Naive B cell (primary cell): ENCODE data around the gene PRDM13. TPM values are rescaled to one million over a fixed set of nuclear protein-coding genes. Genes with fewer than 3 reads are reported as not detected.

ENCODE experiments used
- ATAC-seq, 2 donors: fragments of 150-1000 bp; cut with Tn5 transposase; 2 replicates each; pipeline ENCODE4 v1.10.0; 2021; ENCODE audit warnings: low read depth in 2 of 2, mild to moderate bottlenecking in 2 of 2, moderate library complexity in 2 of 2
- DNase-seq: peaks from one replicate; pipeline ENCODE4 v3.0.0; 2022
- H3K27ac Mint-ChIP-seq, 6 donors: one replicate each; pipeline ENCODE4 v1.8.0; 2020 to 2022; ENCODE audit warnings: mild to moderate bottlenecking in 6 of 6, mixed read lengths in 6 of 6, moderate library complexity in 5 of 6, inconsistent platforms in 2 of 6
- H3K27me3 Mint-ChIP-seq, 3 donors: one replicate each; pipeline ENCODE4 v1.8.0; 2021 to 2022; ENCODE audit warnings: mixed read lengths in 3 of 3, mild to moderate bottlenecking in 1 of 3
- H3K36me3 Mint-ChIP-seq, 2 donors: one replicate each; pipeline ENCODE4 v1.8.0; 2020 to 2022; ENCODE audit warnings: mixed read lengths in 2 of 2, inconsistent platforms in 1 of 2, mild to moderate bottlenecking in 1 of 2
- H3K4me1 Mint-ChIP-seq, 3 donors: one replicate each; pipeline ENCODE4 v1.8.0; 2020 to 2022; ENCODE audit warnings: mixed read lengths in 3 of 3, inconsistent platforms in 1 of 3, mild to moderate bottlenecking in 1 of 3, moderate library complexity in 1 of 3
- H3K4me3 Mint-ChIP-seq, 8 donors: one replicate each; pipeline ENCODE4 v1.8.0; 2020 to 2022; ENCODE audit warnings: mild to moderate bottlenecking in 8 of 8, mixed read lengths in 8 of 8, moderate library complexity in 8 of 8, inconsistent platforms in 2 of 8
- H3K9me3 Mint-ChIP-seq, 7 donors: one replicate each; pipeline ENCODE4 v1.8.0; 2020 to 2022; ENCODE audit warnings: mixed read lengths in 7 of 7, mild to moderate bottlenecking in 5 of 7, inconsistent platforms in 2 of 7, moderate library complexity in 1 of 7
- polyA plus RNA-seq, 6 donors: library from polyadenylated mRNA; unstranded; fragments of 300-500 nt; fragmentation: Illumina TruSeq; gene quantifications; one replicate each; pipeline ENCODE4 v1.2.3, GENCODE V29; 2021; ENCODE audit warnings: low read depth in 6 of 6

Gene PRDM13
- not detected for polyA plus RNA-seq

GRCh38 chr6:99606656-99607415, at the start of gene PRDM13:
Gene PRDM13 (plus strand): TSS chr6:99606833. CDS start chr6:99607035, 202 bp downstream.
- Mint-ChIP-seq H3K36me3 (peaks cover 0 to 9% of the 10 kb centered on the region in 2 donors), H3K4me1 (peaks cover 9 to 41% (median 32%) of the 10 kb centered on the region in 3 donors), H3K27me3 (peaks cover 79 to 93% (median 84%) of the 10 kb centered on the region in 3 donors), H3K9me3 (peaks cover 0 to 35% (median 11%) of the 10 kb centered on the region in 7 donors), H3K27ac (peak within 1 kb of the TSS in 5 of 6 donors; percentile 65 to 94 (median 88)), H3K4me3 (peak within 1 kb of the TSS in 5 of 8 donors; percentile 47 to 81 (median 75))
- ATAC-seq (no peak), DNase-seq (no peak)

DNA sequence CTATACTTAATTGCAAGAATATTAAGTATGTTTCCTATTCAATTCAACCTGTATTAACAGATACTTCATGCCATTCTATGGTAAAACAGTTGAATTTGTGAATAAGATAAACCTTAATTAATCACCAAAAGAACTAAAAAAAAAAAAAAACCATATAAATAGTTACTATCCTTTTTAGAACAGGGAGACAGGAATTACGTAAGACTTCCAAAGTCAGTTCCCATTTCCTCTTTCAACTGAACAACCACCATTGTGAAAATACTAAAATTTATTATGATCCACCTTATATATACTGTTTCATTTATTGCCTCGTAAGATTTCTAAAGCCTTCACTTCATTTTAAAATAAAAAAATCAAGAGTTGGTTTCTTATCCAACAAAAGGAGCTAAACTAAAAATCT, 47.6 kb upstream of the PRDM13 start:
- Mint-ChIP-seq H3K4me1 (peaks cover 5 to 8% (median 6%) of the 10 kb centered on the region in 3 donors), H3K36me3 (peaks cover 25 to 30% of the 10 kb centered on the region in 2 donors), H3K9me3 (peaks cover 0 to 4% (median 0%) of the 10 kb centered on the region in 7 donors), H3K4me3 (no peak overlapping the region), H3K27me3 (no peaks in the 10 kb centered on the region), H3K27ac (no peak overlapping the region)
- ATAC-seq (no peak), DNase-seq (no peak)

DNA sequence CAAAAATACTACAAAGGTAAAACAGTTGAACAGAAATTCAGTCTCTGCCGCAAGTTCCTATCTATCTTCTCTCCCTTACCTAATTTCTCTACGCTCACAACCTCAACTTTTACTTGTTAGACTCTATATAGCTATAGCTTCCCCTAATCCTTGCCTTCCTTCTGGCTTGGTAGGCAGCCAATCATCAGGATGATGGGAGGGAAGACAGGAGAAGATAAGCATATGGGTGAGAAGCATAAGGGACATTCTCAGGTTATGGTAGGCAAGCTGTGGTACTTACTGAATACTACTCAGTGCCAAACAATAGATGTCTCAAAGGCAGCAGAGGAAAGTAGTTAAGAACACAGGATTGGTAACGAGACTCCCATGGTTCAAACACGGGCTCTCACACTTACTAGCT, 46.0 kb upstream of the PRDM13 start:
- peaks cover 17 to 18% of the 10 kb centered on the region in 2 donors for H3K36me3 Mint-ChIP-seq

GRCh38 chr6:99563056-99563723, 43.4 kb upstream of the PRDM13 start:
- DNase-seq = no peak
- peak overlapping the region in 1 of 6 donors; percentile 66 for H3K27ac Mint-ChIP-seq
- peaks cover 0 to under 1% of the 10 kb centered on the region in 2 donors for H3K36me3 Mint-ChIP-seq
- no peak for ATAC-seq
- peaks cover 17 to 27% (median 18%) of the 10 kb centered on the region in 3 donors for H3K4me1 Mint-ChIP-seq
- H3K27me3 Mint-ChIP-seq = no peaks in the 10 kb centered on the region
- no peaks in the 10 kb centered on the region for H3K9me3 Mint-ChIP-seq
- H3K4me3 Mint-ChIP-seq = no peak overlapping the region

More for the DNA sequence above, 46.0 kb upstream of the PRDM13 start:
- H3K27me3 Mint-ChIP-seq = no peaks in the 10 kb centered on the region
- peaks cover 5 to 11% (median 8%) of the 10 kb centered on the region in 3 donors for H3K4me1 Mint-ChIP-seq
- DNase-seq (no peak), ATAC-seq (no peak)
- H3K4me3 Mint-ChIP-seq = no peak overlapping the region
- H3K9me3 Mint-ChIP-seq = no peaks in the 10 kb centered on the region
- H3K27ac Mint-ChIP-seq = no peak overlapping the region

GRCh38 chr6:99568103-99568933, 38.3 kb upstream of the PRDM13 start, which contains the start of gene CCNC:
Gene CCNC (minus strand): TSS chr6:99568660. CDS start chr6:99568527, 133 bp downstream.
- ATAC-seq = peak; percentile 95
- Mint-ChIP-seq H3K4me3 (peak within 1 kb of the TSS; percentile 95 to 99 (median 98)), H3K36me3 (peaks cover 0 to 6% of the 10 kb centered on the region in 2 donors)

GRCh38 chr6:99573980-99574617, 32.5 kb upstream of the PRDM13 start:
- Mint-ChIP-seq H3K36me3 (no peaks in the 10 kb centered on the region), H3K4me3 (no peak overlapping the region), H3K9me3 (peaks cover 0 to 2% (median 0%) of the 10 kb centered on the region in 7 donors), H3K27ac (no peak overlapping the region), H3K4me1 (no peaks in the 10 kb centered on the region), H3K27me3 (peaks cover 27 to 48% (median 48%) of the 10 kb centered on the region in 3 donors)
- ATAC-seq = no peak
- no peak for DNase-seq

More at GRCh38 chr6:99568103-99568933, 38.3 kb upstream of the PRDM13 start, which contains the start of gene CCNC:
- H3K9me3 Mint-ChIP-seq = peaks cover 0 to 2% (median 0%) of the 10 kb centered on the region in 7 donors
- peak within 1 kb of the TSS; percentile 92 to 99 (median 96) for H3K27ac Mint-ChIP-seq
- H3K27me3 Mint-ChIP-seq = no peaks in the 10 kb centered on the region
- peak; percentile 90 for DNase-seq
- H3K4me1 Mint-ChIP-seq = peaks cover 23 to 29% (median 23%) of the 10 kb centered on the region in 3 donors

DNA sequence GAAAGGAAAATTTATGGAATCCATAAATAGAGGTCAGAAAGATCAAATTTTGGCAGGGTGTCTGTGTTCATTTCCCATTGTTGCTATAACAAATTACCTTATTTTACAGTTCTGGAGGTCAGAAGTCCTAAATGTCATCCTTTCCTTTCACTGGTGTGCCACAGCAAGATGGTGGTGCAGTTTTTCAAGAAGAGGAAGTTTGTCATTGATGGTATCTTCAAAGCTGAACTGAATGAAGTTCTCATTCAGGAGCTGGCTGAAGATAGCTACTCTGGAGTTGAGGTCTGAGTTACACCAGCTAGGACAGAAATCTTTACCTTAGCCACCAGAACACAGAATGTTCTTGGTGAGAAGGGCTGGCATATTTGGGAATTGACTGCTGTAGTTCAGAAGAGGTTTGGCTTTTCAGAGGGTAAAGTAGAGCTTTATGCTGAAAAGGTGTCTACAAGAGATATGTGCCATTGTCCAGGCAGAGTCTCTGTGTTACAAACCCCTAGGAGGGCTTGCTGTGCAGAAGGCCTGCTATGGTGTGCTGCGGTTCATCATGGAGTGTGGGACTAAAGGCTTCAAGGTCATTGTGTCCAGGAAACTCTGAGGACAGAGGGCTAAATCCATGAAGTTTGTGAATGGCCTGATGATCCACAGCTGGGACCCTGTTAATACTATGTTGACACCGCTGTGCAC, 30.9 kb upstream of the PRDM13 start:
- Mint-ChIP-seq H3K36me3 (no peaks in the 10 kb centered on the region), H3K9me3 (peaks cover 0 to 2% (median 0%) of the 10 kb centered on the region in 7 donors), H3K27me3 (peaks cover 34 to 63% (median 63%) of the 10 kb centered on the region in 3 donors), H3K4me3 (no peak overlapping the region), H3K4me1 (no peaks in the 10 kb centered on the region), H3K27ac (peak overlapping the region in 1 of 6 donors; percentile 58)
- DNase-seq (no peak), ATAC-seq (no peak)

GRCh38 chr6:99579781-99580180, 26.9 kb upstream of the PRDM13 start:
- H3K9me3 Mint-ChIP-seq = no peaks in the 10 kb centered on the region
- no peaks in the 10 kb centered on the region for H3K36me3 Mint-ChIP-seq
- H3K4me3 Mint-ChIP-seq = no peak overlapping the region
- no peak overlapping the region for H3K27ac Mint-ChIP-seq
- no peaks in the 10 kb centered on the region for H3K4me1 Mint-ChIP-seq
- ATAC-seq (no peak), DNase-seq (no peak)
- H3K27me3 Mint-ChIP-seq = peaks cover 45 to 82% (median 64%) of the 10 kb centered on the region in 3 donors

DNA sequence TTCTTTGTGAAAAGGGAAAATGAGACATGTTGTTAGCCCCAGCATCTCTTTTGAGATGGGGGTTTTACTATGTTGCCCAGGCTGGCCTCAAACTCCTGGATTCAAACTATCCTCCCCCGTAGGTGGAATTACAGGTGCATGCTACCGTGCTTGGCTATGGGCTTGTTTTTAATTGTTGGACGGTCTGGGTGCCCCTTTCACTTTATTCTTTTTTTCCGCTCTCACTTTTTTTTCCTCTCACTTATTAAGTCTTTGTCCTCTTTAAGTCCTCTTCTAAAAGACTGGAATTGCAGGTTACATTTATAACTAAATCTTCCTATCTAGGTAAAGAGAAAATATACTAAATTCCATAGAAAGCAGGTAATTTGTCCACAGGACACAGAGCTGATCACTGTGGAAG, 18.8 kb upstream of the PRDM13 start:
- DNase-seq (no peak), ATAC-seq (no peak)
- H3K27me3 Mint-ChIP-seq = peaks cover 65 to 76% (median 72%) of the 10 kb centered on the region in 3 donors
- H3K36me3 Mint-ChIP-seq = no peaks in the 10 kb centered on the region
- no peak overlapping the region for H3K27ac Mint-ChIP-seq
- peaks cover 0 to 2% (median 0%) of the 10 kb centered on the region in 7 donors for H3K9me3 Mint-ChIP-seq
- peak overlapping the region in 2 of 8 donors; percentile 84 to 92 for H3K4me3 Mint-ChIP-seq
- peaks cover 12 to 33% (median 24%) of the 10 kb centered on the region in 3 donors for H3K4me1 Mint-ChIP-seq

DNA sequence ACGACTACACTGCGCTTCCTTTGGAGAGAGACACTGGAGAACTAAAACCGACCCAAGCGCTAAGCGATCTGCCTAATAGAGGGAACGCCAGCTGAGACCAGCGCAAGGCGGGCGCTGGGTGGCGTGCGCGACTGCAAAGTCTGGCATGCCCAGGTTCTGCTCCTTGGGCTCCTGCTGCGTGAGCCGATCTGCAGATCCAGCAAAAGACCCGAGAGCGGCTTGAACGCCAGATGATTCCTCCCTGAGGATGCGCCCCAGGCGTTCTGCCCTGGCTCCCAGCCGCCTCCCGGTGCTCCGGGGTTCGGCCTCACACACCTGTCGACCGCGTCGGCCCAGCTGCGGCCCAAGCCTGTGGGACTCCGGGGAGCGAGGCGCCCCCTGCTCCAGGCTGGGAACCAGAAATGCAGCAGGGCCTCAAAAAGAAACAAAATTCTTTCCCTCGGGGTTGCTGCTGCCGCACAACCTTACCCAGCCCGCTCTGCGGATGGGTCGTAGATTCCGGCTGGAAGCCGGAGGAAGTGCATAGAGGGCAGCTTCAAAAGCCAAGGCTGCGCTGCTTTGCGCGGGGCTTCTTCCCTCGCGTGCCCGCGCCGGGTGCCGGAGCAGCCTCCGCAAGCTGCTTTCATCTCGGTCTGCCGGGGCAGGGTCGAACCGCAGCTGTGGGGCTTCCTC, 17.9 kb upstream of the PRDM13 start:
- Mint-ChIP-seq H3K4me3 (peak overlapping the region; percentile 84 to 93 (median 92)), H3K4me1 (peaks cover 12 to 33% (median 24%) of the 10 kb centered on the region in 3 donors), H3K27ac (peak overlapping the region in 3 of 6 donors; percentile 31 to 87 (median 40)), H3K27me3 (peaks cover 67 to 73% (median 71%) of the 10 kb centered on the region in 3 donors), H3K9me3 (peaks cover 0 to 2% (median 0%) of the 10 kb centered on the region in 7 donors), H3K36me3 (no peaks in the 10 kb centered on the region)
- ATAC-seq = peak; percentile 83 to 88
- peak; percentile 48 for DNase-seq

DNA sequence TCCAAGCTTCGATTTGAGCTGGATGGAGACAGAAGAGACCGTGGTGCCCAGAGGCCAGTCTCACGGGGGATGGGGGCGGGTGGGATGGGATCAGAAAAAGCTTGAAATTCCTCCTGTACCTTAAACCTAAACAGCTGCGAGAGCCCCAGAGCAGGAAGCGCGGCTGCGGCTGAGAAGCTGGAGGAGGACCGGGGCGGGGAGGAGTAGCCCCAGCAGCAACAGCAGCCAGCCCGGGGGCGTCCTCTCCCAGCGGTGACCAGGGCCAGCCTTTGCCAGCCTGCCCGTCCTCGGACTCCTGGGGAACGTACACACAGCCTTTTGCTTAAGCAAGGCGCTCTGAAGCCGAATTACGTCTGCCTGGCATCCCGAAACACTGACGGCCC, 17.4 kb upstream of the PRDM13 start:
- Mint-ChIP-seq H3K4me1 (peaks cover 12 to 33% (median 24%) of the 10 kb centered on the region in 3 donors), H3K27me3 (peaks cover 71 to 76% (median 72%) of the 10 kb centered on the region in 3 donors), H3K4me3 (peak overlapping the region; percentile 84 to 93 (median 92)), H3K36me3 (no peaks in the 10 kb centered on the region), H3K27ac (peak overlapping the region in 2 of 6 donors; percentile 40 to 87), H3K9me3 (peaks cover 0 to 2% (median 0%) of the 10 kb centered on the region in 7 donors)
- ATAC-seq (peak in 1 of 2 donors; percentile 9), DNase-seq (no peak)
